HG03354 (cell line): ENCODE results near the gene MICALL1.
A peak's percentile ranks its signal among the peaks of the same experiment; 100 is the strongest.
"Not testable (repeated sequence)": the region's sequence is repeated elsewhere in the genome, so short reads cannot be mapped to it uniquely, and the experiment has no call there.

Experiments
- ATAC-seq: cut with Tn5 transposase; IDR thresholded peaks from one replicate; pipeline ENCODE4 v1.9.1; 2021; ENCODE audit warnings: mild to moderate bottlenecking; ENCODE audit not compliant: unreplicated experiment, poor library complexity, severe bottlenecking

Gene MICALL1

GRCh38 chr22:37952629-37953028 lies 46.5 kb downstream of the MICALL1 start:
- not testable (repeated sequence) for ATAC-seq

DNA sequence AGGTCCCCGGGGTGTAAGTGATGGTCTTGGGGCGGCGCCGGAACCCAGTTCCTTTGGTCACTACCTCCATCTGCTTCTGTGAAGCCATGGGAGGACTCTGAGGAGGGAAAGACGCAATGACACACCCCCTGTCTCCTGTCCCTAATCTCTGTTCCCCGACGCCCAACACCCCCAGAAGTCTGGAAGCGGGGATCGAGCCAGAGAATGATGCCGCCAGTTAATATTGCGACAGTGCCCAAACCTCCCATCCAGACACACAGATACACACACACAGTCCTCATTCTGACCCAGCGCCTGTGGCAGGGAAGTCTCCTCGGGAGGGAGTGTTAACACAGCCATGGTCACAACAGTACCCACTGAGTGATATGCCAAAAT lies 47.0 kb downstream of the MICALL1 start:
- no peak for ATAC-seq

DNA sequence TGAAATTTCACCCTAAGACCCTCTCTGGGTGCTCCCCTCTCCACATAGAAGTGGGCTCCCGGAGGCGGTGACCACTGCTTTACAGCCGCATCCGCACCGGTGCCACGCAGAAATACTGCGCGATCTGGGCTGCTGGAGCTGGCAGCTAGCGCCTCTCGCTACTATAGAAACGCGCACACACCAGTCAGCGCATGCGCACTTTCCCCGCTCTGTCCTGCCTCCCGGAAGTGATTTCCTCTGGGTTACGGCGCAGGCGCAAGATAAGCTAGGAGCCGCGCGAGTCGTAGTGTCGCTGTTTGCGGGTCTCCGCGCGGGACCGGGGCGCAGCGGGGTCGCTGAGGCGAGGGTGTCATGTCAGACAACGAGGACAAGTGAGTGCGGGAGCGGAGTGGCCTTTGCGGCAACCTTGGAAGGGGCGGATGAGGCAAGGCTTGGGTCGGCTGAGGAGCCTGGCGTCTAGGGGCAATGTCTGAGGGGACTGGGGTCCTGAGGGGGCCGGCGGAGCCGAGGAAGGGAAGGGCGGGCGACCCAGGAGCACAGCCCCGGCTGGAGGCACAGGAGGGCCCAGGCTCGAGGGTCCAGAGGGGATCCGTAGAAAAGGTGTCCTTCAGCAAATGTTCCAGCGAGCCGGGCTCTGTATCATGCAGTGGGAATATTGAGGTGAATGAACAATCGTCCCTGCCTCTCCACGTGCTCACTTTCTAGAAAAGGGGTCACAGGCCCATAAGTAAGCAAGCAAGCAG lies 47.5 kb downstream of the MICALL1 start, which contains the start of the genes C22orf23 and POLR2F:
C22orf23 (minus strand) TSS at position 165 of the 743 bp plus-strand sequence. CDS start 452 bp downstream, outside the sequence.
POLR2F (plus strand) TSS at position 263 of the 743 bp plus-strand sequence; CDS start at position 352, 89 bp downstream.
- peak; percentile 92 for ATAC-seq

GRCh38 chr22:37954686-37955085 lies 48.6 kb downstream of the MICALL1 start:
- ATAC-seq = no peak

DNA sequence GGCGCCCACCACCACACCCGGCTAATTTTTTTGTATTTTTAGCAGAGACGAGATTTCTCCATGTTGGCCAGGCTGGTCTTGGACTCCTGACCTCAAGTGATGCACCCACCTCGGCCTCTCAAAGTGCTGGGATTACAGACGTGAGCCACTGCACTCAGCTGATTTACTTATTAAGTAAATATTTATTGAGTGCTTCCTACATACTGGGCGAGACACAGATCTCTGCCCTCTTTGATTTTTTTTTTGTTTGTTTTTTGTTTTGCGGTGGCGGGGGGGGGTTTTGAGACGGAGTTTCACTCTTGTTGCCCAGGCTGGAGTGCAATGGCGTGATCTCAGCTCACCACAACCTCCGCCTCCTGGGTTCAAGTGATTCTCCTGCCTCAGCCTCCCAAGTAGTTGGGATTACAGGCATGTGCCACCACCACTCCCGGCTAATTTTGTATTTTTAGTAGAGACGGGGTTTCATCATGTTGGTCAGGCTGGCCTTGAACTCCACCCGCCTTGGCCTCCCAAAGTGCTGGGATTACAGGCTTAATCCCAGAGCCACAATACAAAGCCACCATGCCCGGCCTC lies 49.8 kb downstream of the MICALL1 start:
- ATAC-seq = not testable (repeated sequence)

GRCh38 chr22:37957232-37957631 lies 51.1 kb downstream of the MICALL1 start:
- ATAC-seq = no peak

DNA sequence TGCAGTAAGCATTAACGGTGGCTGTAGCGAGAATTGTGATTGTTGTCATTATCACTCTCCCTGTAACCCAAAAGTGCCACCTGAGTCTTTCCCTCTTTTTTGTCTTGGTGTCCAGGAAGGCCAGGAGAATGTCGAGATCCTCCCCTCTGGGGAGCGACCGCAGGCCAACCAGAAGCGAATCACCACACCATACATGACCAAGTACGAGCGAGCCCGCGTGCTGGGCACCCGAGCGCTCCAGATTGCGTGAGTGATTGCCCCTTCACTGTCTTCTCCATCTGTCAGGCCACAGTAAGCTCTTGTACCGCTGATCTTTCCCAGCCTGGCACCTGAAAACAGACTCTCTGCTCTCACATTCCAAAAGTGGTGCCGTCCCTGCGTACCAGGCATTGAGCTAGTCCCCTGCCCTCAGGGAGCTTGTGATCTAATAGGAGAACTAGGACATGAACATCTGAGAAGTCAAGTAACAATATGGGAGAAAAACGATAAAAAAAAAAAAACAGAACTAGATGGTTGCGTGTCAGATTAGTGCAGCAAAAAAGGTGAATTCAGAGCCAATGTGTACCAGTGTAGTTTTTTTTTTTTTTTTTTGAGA lies 53.2 kb downstream of the MICALL1 start:
- ATAC-seq = no peak

- ATAC-seq = no peak
Observed at GRCh38 chr22:37961062-37961461, 55.0 kb downstream of the MICALL1 start.

- ATAC-seq = no peak
Observed at GRCh38 chr22:37965940-37966664, 60.0 kb downstream of the MICALL1 start.

- no peak for ATAC-seq
Observed at GRCh38 chr22:37967147-37967546, 61.0 kb downstream of the MICALL1 start.

GRCh38 chr22:37967637-37968451 lies 61.7 kb downstream of the MICALL1 start:
- no peak for ATAC-seq

GRCh38 chr22:37968452-37969251 lies 62.6 kb downstream of the MICALL1 start:
- ATAC-seq = no peak

GRCh38 chr22:37970864-37971263 lies 64.8 kb downstream of the MICALL1 start:
- ATAC-seq = no peak

DNA sequence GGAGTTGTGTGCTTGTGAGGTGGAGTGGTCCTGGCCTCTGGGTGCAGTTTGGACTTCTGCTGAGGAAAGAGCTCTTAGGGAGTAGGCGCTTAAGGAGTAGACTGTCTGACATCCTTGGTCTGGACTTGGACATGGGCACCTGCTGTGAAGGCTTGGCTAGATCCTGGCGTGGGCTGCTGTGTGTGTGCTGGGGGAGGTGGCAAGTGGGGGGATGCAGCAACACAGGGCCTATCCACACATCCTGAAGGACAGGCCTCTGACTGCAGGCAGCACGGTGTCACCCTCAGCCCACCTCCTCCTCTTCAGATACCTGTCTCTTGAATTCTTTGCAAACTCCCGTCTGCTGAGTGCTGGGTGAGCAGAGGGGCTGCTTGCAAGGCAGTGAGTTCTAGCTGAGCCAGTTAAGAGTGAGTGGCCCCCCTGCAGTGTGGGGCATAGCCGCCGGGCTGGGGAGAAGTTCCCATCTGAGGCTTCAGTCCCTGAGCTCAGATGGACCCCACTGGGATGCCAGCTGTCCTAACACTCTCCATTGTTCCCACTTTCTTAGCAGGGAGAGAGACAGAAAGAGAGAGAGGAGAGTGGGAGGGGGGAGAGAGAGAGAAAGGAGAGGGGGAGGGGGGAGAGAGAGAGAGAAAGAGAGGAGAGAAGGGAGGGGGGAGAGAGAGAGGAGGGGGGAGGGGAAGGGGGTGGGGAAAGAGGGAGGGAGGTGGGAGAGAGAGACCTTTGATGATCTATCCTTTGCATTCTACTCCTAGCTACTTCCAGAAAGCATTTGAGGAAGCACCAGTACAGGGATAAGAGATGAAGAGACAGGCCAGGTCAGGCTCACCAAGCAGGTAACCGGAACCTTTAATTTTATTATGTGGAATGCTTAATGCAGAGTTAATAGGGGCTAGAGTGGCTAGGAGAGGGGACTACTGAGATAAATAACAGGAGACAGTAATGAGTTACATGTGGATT lies 65.7 kb downstream of the MICALL1 start:
- ATAC-seq = no peak

DNA sequence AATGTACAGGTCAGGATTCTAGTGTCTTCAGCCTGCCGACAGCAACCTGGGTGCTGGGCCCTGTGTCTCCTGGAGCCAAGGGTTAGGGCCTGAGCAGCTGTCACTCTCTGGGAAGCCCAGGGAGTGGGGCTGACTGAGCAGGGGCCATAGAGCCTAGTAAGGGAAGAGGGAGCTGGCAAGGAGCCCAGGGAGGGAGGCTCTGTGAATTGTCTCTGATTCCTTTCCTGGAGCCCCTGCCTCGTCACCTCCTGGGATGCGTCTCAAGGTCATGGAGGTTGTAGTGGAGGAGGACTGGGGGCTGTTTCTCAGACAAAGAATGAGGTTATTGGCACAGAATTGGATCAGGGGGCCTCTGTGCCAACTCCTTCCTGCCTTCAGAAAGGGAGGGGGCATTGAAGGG lies 66.4 kb downstream of the MICALL1 start:
- ATAC-seq = no peak

DNA sequence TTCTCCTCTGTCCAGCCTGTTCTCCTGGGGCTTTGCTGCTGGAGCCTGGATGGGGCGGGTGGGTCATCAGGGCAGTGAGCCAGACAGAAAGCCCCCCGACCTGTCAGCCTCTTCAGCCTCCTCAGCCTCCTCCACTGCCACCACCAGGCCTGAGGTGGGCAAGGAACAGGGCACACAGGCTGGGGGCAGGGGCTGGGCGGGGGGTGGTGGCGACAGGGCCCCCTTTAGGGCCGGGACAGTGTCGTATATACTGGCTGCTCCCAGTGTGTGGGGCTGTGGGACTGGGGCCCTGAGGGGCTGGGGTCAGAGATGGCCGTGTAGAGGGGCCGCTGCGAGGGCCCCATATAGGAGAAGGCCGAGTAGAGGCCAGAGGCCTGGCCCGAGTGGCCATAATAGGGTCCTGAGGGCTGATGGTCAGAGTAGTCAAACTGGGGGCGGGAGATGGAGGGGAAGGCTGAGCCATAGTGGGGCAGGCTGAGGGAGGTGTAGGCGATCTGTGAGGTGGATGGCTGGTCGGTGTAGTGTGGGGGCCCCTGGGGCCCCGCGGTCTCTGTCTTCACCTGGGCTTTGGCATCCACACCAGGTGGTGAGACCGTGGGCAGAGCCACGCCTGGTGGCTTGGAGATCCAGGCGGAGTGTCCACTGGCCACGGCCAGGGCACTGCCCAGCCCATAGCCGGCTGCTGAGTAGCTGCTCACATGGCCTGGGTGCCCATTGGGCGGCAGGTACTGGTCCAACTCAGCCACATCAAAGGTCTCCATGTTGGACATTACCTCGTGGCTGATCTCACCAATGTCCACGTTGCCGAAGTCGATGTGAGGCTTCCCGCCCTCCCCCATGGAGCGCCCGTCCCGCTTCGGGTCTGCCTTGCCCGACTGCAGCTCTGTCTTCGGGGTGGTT lies 67.4 kb downstream of the MICALL1 start:
- no peak for ATAC-seq

DNA sequence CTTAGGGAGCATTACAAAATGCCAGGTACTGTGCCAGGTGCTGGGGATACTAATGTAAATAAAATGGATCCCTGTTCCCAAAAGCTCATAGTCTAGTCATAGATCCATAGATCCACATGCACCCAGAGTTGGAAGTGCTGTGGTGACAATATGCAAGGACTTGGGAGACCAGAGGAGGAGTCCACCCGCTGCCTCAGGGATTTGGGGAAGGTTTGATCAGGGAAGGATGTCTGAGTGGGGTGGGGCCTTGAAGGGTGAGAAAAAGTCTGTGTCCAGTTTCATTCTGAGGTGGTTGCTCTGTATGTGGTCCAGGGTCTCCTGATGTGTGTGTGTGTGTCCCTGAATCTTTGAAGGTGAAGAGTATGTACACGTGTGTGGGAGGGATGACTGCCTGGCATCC lies 69.1 kb downstream of the MICALL1 start:
- ATAC-seq = no peak
